Activated gamma-delta T cell treated with anti-CD3 and anti-CD28 coated beads, Interleukin-2, amount 50 U/mL, for 16 hours (primary cell): ENCODE data around the gene SEMA4D.
"Not testable (repeated sequence)": the region's sequence is repeated elsewhere in the genome, so short reads cannot be mapped to it uniquely, and the experiment has no call there.

ENCODE experiments used
- DNase-seq: peaks from one replicate; pipeline ENCODE4 v3.0.0-alpha.2; 2020; ENCODE audit warnings: low read depth

SEMA4D gene

DNA sequence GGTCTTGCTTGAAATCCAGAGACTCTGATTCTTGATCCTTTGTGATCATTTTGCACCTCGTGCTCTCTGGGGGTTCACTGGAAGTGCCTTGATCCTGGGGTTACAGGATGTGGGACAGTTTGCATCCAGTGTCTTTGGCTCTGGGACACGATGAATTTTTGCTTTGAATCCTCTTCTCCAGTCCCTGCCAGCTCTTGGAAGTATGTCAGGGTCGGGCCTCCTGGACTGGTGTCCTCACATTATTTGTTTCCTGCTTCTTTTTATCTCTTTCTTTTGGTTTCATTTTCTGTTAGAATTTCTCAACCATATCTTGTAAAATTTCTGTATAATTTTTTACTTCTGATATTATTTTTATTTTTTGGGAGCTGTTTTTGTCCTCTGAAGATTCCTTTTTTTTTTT lies 145.5 kb downstream of the SEMA4D start:
- DNase-seq: no peak

DNA sequence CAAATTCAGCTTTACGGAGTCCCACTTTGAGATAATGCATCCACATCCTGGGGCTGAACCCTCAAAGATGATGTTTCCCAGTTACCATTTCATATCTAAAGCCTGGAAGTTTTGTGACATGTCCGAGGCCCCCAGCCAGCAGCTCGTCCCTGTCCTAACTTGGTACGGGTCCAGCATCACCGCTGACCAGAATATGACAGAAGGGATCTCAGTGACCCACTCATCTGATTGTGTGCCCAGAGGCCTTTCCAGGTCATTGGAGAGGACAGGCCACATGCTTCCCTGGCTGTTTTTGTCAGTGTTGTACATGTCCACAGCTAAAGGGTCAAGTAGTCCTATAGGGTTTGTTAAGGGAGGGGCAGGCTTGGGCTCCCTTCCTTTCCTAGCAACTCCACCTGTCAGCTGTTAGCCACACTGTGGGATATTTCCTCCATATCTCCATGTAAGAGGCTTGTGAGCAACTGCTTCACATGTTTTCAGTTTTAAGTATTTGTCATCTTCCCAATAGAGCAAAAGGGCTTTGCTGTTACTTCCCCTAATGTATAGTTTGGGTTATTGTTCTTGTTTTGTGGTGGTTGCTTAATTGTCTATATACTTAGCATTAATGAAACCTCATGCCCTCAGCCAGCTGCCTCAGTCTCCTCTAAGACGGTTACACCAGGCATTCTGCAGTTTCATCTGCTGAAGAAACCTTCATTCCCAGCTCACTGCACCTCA lies 146.2 kb downstream of the SEMA4D start:
- DNase-seq: no peak

DNA sequence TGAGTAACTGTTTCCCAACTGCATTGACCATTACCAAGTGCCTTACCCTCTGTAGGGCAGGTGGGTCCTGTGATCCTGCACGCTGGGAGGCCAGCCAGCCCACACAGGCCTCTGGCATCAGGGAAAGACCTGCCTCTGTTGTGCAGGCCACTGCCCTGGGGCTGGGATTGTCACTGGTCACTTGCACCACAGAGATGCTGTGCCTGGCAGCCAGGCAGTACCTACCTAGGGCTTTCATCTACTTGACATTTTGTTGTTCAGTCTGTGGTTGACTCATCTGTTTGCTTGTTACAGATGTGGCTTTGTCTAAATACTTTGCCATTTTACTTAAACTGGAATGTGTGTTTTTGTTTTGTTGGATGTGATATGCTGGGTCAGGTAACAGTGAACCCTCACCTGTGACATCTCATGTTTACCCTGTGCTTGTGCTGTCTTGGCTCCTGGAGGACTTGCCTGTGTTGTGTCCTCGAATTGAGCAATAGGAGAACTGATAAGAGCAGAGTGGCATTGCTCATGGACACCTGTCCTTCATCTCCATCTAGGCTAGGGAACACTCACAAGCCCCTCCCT lies 146.8 kb downstream of the SEMA4D start:
- no peak for DNase-seq

DNA sequence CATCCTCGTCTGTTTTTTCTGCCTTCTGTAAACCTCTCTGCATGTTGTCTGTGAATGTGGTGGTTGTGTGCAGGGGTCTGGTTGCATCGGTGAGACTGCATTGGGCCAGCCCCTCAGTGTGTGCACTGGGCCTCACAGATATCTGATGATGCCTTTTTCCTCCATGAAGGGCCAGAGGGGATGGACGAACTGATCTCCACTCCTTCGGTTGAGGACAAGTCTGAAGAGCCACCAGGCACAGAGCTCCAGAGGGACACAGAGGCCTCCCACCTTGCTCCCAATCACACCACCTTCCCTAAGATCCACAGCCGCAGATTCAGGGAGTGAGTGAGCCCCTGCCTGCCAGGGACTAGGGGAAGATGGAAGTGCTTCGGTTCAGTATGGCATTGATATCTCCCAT lies 148.3 kb downstream of the SEMA4D start:
- DNase-seq: no peak

DNA sequence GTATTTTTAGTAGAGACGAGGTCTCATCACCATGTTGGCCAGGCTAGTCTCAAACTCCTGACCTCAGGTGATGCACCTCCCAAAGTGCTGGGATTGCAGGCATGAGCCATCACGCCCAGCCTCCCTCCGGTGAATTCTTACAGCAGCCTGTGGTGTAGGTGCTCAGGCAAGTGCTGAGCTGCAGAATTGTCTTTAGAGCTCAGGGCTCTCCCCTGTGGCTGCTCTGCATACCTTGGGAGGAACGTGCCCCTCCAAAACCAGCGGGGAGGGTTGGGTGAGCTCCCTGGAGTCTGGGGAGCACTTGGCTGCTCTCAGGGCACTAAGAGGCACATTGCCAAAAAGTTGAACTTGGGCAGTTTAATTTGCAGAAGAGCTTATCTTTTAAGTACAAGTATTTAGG lies 150.3 kb downstream of the SEMA4D start:
- DNase-seq: no peak

DNA sequence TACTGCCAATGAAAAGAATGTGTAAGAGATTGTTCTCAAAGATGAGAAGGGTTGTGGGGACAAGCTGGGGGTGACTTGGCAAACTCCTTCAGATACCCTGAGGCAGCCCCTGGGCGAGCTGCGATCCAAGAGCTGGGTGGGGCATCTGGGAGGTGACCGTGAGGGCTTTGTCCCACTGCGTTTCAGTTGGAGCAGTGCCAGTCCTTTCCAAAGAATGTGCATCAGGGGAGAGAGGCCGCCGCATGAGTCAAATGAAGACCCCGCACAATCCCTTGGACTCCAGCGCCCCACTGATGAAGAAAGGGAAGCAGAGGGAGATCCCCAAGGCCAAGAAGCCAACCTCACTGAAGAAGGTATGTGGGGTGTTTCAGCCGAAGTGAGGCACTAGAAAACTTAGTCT lies 151.2 kb downstream of the SEMA4D start:
- DNase-seq: no peak

DNA sequence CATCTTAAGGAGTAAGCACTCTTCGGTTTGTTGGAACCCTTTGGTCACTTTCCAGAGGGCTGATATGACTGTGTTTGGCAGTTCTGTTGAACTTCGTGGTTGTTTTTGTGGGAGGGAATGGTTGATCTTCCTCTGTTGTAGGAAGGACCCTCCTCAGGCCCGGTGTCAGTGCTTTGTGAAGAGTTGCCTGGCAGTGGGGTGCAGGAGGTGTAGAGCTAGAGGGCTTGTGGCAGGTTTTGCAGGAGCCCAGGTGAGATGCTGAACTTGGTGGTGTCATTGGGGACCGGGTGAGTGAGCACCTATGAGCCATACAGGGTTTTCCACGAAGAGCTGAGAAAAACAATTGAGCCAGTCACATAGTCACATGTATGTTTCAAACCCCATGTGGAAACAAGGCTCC lies 152.4 kb downstream of the SEMA4D start:
- DNase-seq: no peak

DNA sequence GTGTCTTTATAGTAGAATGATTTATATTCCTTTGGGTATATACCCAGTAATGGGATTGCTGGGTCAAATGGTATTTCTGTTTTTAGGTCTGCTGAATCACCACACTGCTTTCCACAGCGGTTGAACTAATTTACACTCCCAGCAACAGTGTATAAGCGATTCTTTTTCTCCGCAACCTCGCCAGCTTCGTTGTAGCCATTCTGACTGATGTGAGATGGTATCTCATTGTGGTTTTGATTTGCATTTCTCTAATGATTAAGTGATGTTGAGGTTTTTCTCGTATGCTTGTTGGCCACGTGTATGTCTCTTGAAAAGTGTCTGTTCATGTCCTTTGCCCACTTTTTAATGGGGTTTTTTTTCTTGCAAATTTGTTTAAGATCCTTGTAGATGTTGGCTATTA lies 154.1 kb downstream of the SEMA4D start:
- not testable (repeated sequence) for DNase-seq

DNA sequence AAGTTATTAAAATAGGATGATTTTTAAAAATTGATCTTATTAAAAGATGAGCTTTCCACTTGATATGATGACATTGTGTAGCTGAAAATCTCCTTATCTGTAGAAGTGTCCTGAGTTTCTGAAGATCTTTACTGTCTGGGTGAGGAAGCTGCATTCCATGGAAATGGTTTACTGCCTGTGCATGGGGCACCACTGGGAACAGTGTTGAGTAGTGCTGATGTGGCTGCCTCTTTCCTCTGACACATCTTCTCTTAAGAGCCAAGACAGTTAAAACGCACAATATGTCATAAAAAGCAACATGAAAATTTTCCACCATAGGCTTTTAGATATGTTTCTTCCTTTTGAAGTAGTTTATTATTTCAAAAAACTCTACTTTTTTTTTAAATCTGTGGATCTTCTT lies 155.0 kb downstream of the SEMA4D start:
- no peak for DNase-seq

DNA sequence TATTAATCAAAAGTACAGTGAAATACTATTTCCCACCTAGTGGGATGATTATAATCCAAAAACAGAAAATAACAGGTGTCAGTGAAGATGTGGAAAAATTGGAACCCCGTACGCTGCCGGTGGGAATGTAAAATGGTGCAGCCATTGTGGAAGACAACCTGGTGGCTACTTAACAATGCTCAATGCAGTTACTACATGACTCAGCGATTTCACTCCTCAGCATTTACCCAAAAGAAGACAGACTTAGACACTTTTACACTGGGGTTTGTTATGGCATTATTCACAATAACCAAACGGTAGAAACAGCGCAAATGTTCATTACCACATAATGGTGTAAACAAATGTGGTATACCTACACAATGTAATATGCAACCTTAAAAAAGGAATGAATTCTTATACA lies 155.7 kb downstream of the SEMA4D start:
- no peak for DNase-seq

DNA sequence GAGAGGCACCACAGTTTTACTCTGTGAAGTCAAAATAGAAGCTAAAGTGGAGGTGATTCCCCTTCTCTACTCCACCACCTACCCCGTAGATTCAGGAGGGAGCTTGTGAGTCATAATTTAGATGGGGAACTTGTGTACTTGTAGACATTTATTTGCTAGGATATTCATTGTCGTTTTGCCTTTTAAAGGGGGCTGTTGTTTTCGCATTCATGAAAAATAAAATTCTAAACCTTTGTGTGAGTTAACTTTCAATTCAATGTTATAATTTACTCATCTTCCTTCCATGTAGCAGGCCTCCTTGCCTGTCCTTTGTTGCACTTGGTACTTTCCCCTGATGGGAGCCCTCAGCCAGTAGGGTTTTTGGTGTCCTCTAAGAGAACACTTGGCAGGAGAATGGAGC lies 157.6 kb downstream of the SEMA4D start:
- DNase-seq: no peak

DNA sequence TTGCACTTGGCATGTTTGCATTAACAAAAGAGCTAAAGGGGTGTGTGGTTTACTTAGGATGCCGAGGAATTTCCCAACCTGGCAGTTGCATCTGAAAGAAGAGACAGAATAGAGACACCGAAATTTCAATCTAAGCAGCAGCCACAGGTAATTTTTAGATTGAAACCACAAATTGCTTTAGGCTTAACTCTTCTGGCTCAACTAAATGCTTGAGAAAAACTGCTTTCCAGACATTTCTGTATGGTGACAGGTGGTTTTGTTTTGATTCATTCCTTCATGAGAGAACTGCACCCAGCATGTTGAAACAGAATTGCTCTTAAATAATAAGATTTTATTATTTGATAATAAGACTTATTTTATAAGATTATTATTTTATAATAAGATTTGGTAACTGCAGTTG lies 158.1 kb downstream of the SEMA4D start:
- DNase-seq: no peak

DNA sequence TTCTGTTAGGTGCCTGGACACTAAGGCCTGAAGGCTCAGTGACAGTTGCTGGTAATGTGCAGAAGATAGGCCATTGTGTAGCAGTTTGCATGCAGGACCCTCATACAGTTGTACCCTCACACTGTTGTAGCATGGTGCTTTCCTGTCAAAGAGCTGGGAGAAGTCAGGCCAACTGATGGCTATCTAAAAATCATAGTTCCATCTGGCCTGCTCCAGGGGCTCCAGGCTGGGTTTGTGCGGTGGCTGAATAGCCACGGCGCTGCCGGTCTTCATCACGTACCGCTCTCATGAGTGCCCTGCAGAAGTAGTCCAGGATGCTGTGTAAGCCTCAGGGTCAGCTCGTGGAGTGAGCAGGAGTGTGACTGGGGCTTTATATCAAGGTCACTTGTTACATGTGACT lies 167.4 kb downstream of the SEMA4D start:
- DNase-seq: no peak

DNA sequence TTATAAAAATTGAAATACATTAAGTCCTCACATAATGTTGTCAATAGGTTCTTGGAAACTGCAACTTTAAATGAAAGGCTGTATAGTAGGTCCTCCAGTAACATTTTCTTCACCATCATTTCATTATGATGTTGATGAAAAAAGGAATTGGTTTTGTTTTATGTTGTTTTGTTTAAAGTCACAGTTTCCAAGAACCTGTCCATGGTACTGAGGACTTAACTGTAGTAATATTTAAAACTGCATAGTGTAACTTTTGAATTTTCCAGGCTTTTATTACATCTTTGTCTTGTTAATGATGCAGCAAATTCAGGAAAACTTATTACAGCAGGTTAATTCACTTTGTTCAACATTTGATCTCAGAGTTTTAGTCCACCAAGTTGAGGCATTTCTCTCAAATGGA lies 168.0 kb downstream of the SEMA4D start:
- no peak for DNase-seq

DNA sequence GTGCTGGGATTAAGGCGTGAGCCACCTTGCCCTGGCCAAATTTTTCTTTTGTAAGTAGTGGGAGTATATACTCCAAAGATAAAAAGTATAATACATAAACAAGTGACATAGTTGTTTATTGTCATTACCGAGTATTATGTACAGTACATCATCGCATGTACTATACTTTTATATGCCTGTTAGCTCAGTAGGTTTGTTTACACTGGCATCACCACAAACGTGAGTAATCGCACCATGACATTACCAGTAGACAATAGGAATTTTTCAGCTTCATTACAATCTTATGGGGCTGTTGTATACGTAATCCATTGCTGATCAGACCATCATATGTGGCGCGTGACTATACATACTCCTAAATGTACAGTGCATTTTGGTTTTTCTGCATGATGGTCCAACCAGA lies 169.8 kb downstream of the SEMA4D start:
- DNase-seq: no peak

DNA sequence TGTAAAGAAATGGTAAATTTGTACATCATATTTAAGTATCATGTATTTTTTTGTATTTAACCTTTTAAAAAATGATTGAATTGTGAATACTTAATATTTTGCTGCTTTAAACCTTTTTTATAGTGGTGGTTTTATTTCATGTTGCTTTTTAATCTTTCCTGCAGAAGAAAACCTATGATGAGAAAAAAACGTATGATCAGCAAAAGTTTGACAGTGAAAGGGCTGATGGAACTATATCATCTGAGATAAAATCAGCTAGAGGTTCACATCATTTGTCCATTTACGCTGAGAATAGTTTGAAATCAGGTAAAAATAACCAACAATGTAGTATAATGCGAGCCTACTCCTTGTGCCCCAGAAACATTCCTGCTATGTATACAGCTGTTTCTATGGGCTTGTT lies 172.2 kb downstream of the SEMA4D start:
- DNase-seq: no peak

DNA sequence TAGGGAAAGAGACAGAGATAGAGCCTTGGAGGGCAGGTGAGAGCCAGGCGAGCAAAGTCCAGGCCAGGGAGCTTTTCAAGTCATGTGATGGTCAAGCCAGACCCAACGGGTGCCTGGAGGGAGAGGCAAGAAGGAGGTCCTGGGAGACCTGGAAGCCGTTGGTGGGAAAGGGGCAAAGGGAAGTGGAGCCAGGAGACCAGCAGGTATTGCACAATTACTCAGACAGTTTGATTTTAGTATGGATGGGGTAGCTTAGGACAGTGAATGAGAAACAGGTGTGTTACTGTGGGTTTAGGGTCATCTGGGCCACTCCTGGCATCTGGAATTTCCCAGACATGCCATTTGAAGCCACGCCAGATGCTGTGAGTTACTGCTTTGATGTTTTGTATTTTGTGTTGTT lies 174.5 kb downstream of the SEMA4D start:
- DNase-seq: no peak

DNA sequence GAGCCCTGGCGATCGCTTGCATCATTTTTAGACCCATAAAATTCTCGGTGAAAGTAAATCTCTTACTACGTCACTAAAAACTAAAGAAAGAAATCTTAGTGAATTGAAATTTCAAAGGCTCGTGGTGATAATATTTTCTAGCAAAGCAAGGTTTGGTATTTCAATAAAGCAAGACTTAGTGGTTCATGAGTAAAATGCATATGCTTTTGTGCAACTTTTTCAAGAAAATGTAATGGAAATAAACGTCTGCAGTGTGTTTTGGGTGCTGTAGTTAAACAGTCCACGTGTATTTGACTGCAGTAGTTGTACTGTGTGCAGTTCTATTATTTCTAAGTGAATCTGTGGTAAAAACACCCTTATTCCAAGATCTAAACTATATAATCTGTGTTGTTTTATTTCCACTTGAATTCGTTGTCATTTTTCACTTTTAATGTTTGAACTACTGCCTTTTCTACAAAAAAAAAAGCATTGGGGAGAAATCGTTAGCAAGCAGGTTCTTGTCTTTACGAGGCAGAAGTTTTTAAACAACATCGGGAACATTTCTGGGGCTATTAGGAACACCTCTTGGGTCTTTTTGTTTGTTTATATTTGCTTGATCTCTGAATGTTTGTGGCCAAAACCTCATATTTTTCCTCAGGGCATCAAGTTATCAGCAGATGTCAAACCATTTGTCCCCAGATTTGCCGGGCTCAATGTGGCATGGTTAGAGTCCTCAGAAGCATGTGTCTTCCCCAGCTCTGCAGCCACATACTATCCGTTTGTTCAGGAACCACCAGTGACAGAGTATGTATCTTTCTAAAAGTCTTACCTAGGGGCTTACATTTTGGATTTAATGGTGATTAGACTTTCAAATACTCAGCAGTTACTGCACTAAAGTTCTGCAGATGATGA lies 178.7 kb downstream of the SEMA4D start:
- DNase-seq: no peak

DNA sequence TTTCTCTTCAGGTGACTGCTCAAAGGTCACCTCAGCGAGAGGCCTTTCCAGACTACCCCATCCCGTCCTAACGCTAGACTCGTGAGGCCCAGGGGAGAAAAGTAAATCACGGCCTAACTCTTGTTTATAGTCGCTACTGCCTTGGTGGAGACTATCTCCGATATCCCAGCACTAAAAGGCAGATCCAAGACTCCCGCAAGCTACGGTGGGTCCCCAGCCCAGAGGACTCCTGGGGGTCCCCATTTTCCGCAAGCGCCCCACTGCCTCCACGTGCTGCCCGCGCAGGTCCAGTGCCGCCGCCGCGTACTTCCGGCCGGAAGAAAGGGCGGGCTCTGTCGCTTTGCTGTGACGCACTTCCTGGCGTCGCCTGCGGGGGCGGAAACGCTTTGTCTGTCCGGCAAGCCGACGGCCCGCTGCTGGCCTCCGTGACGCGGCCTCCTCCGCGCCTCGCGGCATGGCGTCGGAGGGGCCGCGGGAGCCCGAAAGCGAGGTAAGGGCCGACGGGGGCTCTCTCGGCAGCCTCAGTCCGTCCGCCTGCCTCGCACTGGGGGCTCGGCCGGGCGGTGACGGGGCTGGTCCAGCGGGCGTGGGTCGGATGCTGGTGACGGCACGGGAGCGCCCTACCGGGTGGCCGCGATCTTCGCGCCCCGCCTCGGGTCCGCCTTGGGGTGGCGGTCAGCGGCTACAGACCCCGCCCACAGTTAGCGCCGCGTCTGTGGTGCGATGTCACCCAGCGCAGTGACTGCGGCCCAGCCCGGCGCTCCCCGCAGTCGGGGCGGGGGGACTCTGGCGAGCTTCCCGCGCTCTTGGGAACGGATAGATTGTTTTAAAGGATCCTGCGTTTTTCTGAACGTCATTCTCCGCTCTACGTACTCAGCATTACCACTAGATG lies 179.5 kb downstream of the SEMA4D start, which contains the start of gene SECISBP2:
Gene SECISBP2, plus strand, starts transcription at position 378 of the 892 bp plus-strand sequence. Its CDS starts 77 bp downstream, at position 455.
- DNase-seq: peak; percentile 88

DNA sequence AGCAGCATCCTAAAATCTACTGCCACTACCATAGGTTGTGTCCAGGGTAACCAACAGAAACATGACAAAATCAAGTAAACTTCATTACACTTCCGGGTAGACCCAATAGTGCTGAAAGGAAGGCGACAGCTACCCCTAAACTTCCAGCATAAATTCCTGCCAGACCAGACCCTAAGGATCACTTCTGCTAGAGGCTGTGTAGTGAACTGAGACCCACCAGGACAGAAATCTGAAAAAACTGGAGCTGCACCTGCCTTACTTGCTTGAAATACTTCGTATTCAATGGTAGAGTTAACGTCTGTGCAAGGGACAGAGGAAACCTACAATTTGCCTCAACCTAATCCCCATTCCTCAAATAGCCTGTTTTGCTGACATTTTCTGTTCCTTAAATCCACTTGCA lies 180.6 kb downstream of the SEMA4D start:
- DNase-seq: no peak

DNA sequence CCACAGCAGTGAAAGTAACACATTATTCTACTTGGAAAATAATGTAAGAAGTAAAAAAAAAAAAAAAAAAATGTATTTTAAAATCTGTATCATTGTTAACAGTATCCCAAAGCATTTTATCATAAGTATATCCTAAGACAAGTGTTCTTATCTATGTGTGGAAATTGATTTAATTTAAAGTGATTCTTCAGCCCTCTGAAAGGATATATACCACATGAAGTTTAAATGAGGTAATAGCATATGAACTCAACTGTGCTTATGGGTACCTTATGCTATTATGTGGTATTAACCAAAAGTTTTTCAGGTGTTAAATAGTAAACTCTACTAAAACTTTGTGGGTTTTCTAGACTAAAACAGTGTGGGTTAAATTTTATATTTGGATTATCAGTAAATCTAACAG lies 182.4 kb downstream of the SEMA4D start:
- DNase-seq: no peak

DNA sequence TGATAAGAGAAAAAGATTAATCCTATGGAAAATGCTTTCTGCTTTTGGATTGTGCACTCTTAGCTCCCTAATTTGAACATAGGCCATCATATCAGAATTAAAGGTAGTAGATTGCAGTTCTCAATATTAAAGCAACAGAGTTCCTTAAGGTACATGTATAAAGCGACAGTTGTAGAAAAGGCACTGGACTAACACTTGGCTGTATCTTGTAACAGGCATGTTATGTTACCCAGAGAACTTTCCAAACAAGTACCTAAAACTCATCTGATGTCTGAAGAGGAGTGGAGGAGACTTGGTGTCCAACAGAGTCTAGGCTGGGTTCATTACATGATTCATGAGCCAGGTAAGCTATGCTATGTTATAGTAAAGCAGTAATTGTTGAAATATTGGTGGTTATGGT lies 183.0 kb downstream of the SEMA4D start:
- DNase-seq: no peak
